ENCODE results near the gene CPVL. TPM values are rescaled to one million over a fixed set of nuclear protein-coding genes. Genes with fewer than 3 reads are reported as not detected.

CPVL gene
- total and polyA plus RNA-seq, 2 donors (not counting 1 experiment from before 2014, with no cell fraction given), result 0.17 TPM; not detected in 1

- TF ChIP-seq, protein P1, sequence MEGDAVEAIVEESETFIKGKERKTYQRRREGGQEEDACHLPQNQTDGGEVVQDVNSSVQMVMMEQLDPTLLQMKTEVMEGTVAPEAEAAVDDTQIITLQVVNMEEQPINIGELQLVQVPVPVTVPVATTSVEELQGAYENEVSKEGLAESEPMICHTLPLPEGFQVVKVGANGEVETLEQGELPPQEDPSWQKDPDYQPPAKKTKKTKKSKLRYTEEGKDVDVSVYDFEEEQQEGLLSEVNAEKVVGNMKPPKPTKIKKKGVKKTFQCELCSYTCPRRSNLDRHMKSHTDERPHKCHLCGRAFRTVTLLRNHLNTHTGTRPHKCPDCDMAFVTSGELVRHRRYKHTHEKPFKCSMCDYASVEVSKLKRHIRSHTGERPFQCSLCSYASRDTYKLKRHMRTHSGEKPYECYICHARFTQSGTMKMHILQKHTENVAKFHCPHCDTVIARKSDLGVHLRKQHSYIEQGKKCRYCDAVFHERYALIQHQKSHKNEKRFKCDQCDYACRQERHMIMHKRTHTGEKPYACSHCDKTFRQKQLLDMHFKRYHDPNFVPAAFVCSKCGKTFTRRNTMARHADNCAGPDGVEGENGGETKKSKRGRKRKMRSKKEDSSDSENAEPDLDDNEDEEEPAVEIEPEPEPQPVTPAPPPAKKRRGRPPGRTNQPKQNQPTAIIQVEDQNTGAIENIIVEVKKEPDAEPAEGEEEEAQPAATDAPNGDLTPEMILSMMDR (conservative IDR thresholded peaks at IDR 0.05 in 1 of 2, IDR thresholded peaks at IDR 0.05 in 1 of 2; ENCODE audit: low read depth in 1 of 2, low read length in 2 of 2), result no peak
- TF ChIP-seq EZH2 (IDR thresholded peaks at IDR 0.05; ENCODE audit: low read length, missing control alignments), result no peak
- H3K9ac ChIP-seq (ENCODE audit: insufficient read depth, low read length), result no peak overlapping the region
- no peak overlapping the region for H2AFZ ChIP-seq (ENCODE audit: low read length)
- H3K27ac ChIP-seq (ENCODE audit: insufficient read depth, low read length), result no peak overlapping the region
- DNase-seq (ENCODE audit: low read depth in 2 of 2), result peak in 1 of 2 donors; percentile 11
- H3K9me3 ChIP-seq (ENCODE audit: control insufficient read depth, insufficient read depth, low read depth, low read length), result no peaks in the 10 kb centered on the region
- no peaks in the 10 kb centered on the region for H4K20me1 ChIP-seq (ENCODE audit: control insufficient read depth, extremely low read depth, insufficient read depth, low read length)
- no peaks in the 10 kb centered on the region for H3K36me3 ChIP-seq (ENCODE audit: control insufficient read depth, insufficient read depth, low read length)
- H3K4me3 ChIP-seq (replicated peaks in 1 of 4; ENCODE audit: control extremely low read depth in 1 of 4, insufficient read depth in 1 of 4, low read depth in 3 of 4, low read length in 4 of 4), result no peak overlapping the region
- H3K27me3 ChIP-seq (ENCODE audit: control insufficient read depth, insufficient read depth, low read length), result no peaks in the 10 kb centered on the region
- no peaks in the 10 kb centered on the region for H3K4me1 ChIP-seq (ENCODE audit: control insufficient read depth, extremely low read depth, insufficient read depth, low read length)
- H3K4me2 ChIP-seq (ENCODE audit: extremely low read depth, insufficient read depth, low read length), result no peak overlapping the region
- no peaks in the 10 kb centered on the region for H3K79me2 ChIP-seq (ENCODE audit: control insufficient read depth, insufficient read depth, low read length)
These were observed 67.8 kb downstream of the CPVL start for GRCh38 chr7:29078311-29079260.

DNA sequence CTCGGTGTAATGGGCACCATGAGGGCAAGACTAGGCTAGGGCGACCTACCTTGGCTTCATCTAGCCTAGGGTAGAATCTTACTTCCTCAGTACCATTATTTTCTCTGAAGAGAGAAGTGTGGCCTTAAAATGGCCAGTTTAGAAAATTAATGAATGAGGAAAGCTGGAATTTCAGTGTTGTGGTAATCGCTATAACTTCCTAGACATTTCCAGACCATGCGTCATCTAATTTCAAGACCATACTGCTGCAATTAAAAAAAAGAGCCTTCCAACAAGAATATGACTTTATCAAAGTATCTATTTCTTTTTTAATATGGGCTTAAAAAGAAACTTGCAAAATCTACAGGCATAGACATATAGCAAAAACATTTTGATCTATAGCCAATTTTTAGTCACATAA is 68.5 kb downstream of the CPVL start:
- Histone ChIP-seq H3K27me3 (ENCODE audit: control insufficient read depth, insufficient read depth, low read length) (no peaks in the 10 kb centered on the region), H3K27ac (ENCODE audit: insufficient read depth, low read length) (no peak overlapping the region), H4K20me1 (ENCODE audit: control insufficient read depth, extremely low read depth, insufficient read depth, low read length) (no peaks in the 10 kb centered on the region), H3K9ac (ENCODE audit: insufficient read depth, low read length) (no peak overlapping the region), H3K4me1 (ENCODE audit: control insufficient read depth, extremely low read depth, insufficient read depth, low read length) (no peaks in the 10 kb centered on the region), H3K4me3 (replicated peaks in 1 of 4; ENCODE audit: control extremely low read depth in 1 of 4, insufficient read depth in 1 of 4, low read depth in 3 of 4, low read length in 4 of 4) (no peak overlapping the region), H3K9me3 (ENCODE audit: control insufficient read depth, insufficient read depth, low read depth, low read length) (no peaks in the 10 kb centered on the region), H3K4me2 (ENCODE audit: extremely low read depth, insufficient read depth, low read length) (no peak overlapping the region), H3K79me2 (ENCODE audit: control insufficient read depth, insufficient read depth, low read length) (no peaks in the 10 kb centered on the region), H3K36me3 (ENCODE audit: control insufficient read depth, insufficient read depth, low read length) (no peaks in the 10 kb centered on the region), H2AFZ (ENCODE audit: low read length) (no peak overlapping the region)
- TF ChIP-seq, protein P1 (conservative IDR thresholded peaks at IDR 0.05 in 1 of 2, IDR thresholded peaks at IDR 0.05 in 1 of 2; ENCODE audit: low read depth in 1 of 2, low read length in 2 of 2), result no peak
- TF ChIP-seq EZH2 (IDR thresholded peaks at IDR 0.05; ENCODE audit: low read length, missing control alignments), result no peak
- DNase-seq (ENCODE audit: low read depth in 2 of 2), result peak in 1 of 2 donors; percentile 81

DNA sequence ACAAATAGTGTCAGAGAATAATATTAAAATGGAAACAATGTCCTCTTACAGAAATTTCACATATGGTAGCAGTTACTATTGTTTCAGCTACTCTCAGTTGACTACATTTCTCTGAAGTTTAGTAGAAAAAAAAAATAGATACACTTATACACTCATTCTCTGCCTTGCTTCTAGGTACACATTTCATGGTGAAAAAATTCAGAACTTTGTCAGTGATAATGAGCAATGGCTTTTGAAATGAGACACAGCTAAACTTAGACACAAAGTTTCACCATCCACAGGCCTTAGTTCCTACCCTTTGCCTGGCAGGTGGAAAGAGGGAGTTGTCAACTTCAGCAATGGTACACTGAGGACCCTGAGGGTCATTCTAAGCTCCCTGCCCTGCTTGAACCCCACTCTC is 69.2 kb downstream of the CPVL start:
- no peaks in the 10 kb centered on the region for H3K36me3 ChIP-seq (ENCODE audit: control insufficient read depth, insufficient read depth, low read length)
- DNase-seq (ENCODE audit: low read depth in 2 of 2), result peak in 1 of 2 donors; percentile 51
- no peak for TF ChIP-seq EZH2 (IDR thresholded peaks at IDR 0.05; ENCODE audit: low read length, missing control alignments)
- TF ChIP-seq, protein P1 (conservative IDR thresholded peaks at IDR 0.05 in 1 of 2, IDR thresholded peaks at IDR 0.05 in 1 of 2; ENCODE audit: low read depth in 1 of 2, low read length in 2 of 2), result no peak
- no peaks in the 10 kb centered on the region for H4K20me1 ChIP-seq (ENCODE audit: control insufficient read depth, extremely low read depth, insufficient read depth, low read length)
- no peak overlapping the region for H3K9ac ChIP-seq (ENCODE audit: insufficient read depth, low read length)
- no peak overlapping the region for H2AFZ ChIP-seq (ENCODE audit: low read length)
- no peaks in the 10 kb centered on the region for H3K9me3 ChIP-seq (ENCODE audit: control insufficient read depth, insufficient read depth, low read depth, low read length)
- no peaks in the 10 kb centered on the region for H3K27me3 ChIP-seq (ENCODE audit: control insufficient read depth, insufficient read depth, low read length)
- H3K79me2 ChIP-seq (ENCODE audit: control insufficient read depth, insufficient read depth, low read length), result no peaks in the 10 kb centered on the region
- H3K4me2 ChIP-seq (ENCODE audit: extremely low read depth, insufficient read depth, low read length), result no peak overlapping the region
- H3K4me1 ChIP-seq (ENCODE audit: control insufficient read depth, extremely low read depth, insufficient read depth, low read length), result no peaks in the 10 kb centered on the region
- H3K4me3 ChIP-seq (replicated peaks in 1 of 4; ENCODE audit: control extremely low read depth in 1 of 4, insufficient read depth in 1 of 4, low read depth in 3 of 4, low read length in 4 of 4), result no peak overlapping the region
- H3K27ac ChIP-seq (ENCODE audit: insufficient read depth, low read length), result no peak overlapping the region

Data from fibroblast of lung (primary cell).